NOMO-1 treated with DMSO at 0.1 percent for 48 hours (cell line): ENCODE results near the gene ANK3.

Experiments used
- DNase-seq: peaks from one replicate; lab custom pipeline; 2025; ENCODE audit not compliant: unreplicated experiment; lab: John Stamatoyannopoulos, UW

ANK3 gene

GRCh38 chr10:60414111-60414510, 24.4 kb upstream of the ANK3 start:
- DNase-seq, result no peak

GRCh38 chr10:60413306-60414012, 23.8 kb upstream of the ANK3 start:
- no peak for DNase-seq

GRCh38 chr10:60410970-60411369, 21.3 kb upstream of the ANK3 start:
- DNase-seq, result no peak

- DNase-seq, result no peak
These were observed 19.5 kb upstream of the ANK3 start for GRCh38 chr10:60409202-60409601.

GRCh38 chr10:60406182-60406581, 16.5 kb upstream of the ANK3 start:
- no peak for DNase-seq

DNA sequence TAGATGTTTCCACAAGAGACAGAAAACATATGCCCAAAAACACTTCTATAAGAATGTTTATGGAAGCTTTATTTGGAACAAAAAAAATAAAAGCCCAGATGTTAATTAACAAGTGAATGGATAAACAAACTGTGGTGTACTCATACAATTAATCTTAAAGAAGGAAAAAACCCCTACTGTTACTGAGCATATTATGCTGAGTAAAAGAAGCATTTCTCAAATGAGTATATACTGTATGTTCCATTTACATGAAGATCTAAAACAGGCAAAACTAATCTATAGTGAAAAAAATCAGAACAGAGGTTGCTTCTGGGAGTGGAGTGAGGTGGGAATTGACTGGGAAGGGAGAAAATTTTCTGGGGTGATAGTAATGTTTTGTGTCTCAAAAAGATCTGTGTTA, 15.5 kb upstream of the ANK3 start:
- no peak for DNase-seq

- DNase-seq, result no peak
These were observed 13.6 kb upstream of the ANK3 start for GRCh38 chr10:60403168-60403873.

DNA sequence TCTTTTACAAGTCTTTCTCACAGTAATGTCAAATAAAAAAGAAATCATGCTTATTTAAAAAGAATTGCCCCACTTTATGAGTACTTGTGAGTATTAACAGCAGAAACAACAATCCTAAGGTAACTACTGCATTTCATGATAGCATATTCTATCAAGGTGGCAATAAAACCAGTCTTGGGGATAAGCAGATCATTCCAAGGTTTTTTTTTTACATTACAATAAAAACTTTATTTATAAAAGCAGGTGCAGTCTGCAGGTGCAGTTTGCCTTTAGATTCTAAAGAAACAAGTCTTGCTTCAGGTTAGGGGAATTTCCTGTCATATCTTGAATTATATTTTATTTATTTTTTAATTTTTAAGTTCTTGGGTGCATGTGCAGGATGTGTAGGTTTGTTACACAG, 10.7 kb upstream of the ANK3 start:
- DNase-seq, result no peak

GRCh38 chr10:60399328-60399727, 9.7 kb upstream of the ANK3 start:
- no peak for DNase-seq

GRCh38 chr10:60397792-60398191, 8.1 kb upstream of the ANK3 start:
- no peak for DNase-seq

- DNase-seq, result no peak
These were observed 7.1 kb upstream of the ANK3 start for GRCh38 chr10:60396766-60397165.

DNA sequence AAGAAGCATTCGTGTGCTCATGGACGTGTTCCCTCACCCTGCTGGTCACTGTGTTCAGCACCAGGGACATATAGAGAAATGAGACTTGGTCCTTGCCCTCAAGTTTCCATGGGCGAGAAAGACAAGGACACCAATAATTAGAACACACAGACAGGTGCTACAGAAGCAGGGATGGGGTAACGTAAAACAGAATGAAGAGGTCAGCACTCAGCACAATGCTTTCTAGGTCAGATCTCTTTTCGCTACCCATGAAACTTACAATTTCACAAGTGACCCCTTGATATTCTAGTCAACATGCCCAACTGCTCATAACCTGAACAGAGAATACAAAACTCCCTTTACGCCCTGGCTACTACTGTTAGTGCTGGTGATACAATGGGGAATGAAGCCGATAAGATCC, 6.0 kb upstream of the ANK3 start:
- no peak for DNase-seq

GRCh38 chr10:60394446-60394845, 4.8 kb upstream of the ANK3 start:
- no peak for DNase-seq

GRCh38 chr10:60390224-60390626, 550 bp upstream of the ANK3 start:
- no peak for DNase-seq

DNA sequence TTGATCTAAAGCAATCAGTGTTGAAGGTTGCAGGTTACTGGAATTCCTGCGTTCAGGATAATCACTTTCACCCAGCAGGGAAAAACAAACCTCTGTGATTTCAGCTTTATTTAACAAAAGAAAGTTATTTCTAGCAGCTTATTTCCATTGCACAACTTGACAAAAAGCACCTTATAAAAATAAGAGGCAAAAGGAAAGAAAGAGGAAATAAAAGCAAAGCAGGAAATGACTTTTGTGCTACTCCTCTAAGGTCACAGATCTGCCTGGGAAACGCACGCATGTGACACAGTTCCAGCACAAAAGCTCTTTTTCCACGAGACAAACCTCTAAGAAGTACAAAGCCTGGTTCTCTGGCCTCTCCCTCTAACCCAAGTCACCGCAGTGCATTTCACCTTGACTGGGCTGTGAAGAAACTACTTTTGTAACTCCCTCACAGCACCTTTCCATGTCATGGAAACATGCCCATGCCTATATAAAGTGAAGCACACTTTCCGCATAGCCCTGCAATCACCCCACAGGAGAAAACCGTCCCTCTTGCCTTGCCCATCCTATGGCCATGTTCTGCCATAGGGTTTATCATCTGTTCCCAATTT, 870 bp downstream of the ANK3 start:
- peak; percentile 35 for DNase-seq

GRCh38 chr10:60388116-60388625, 1.5 kb downstream of the ANK3 start:
- DNase-seq, result no peak

DNA sequence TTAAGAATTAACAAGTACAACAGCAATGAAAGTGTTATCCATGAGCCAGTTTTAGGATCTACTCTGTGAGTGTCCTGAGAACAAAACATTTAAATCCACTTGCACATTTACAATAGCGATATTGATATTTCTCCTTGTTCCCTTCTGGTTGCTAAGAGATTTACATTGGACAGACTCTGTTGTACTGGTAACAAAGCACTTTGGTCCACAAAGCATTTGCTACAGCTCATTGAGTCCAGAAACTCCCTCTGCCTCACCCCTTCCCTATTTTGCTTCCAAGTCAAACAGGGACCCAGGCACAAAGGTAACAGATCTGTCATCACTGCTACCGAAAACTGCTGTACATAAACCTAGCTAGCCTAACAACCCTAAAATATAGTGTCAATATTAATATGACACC, 2.1 kb downstream of the ANK3 start:
- DNase-seq, result no peak

- DNase-seq, result no peak
These were observed 4.3 kb downstream of the ANK3 start for GRCh38 chr10:60385399-60385738.

DNA sequence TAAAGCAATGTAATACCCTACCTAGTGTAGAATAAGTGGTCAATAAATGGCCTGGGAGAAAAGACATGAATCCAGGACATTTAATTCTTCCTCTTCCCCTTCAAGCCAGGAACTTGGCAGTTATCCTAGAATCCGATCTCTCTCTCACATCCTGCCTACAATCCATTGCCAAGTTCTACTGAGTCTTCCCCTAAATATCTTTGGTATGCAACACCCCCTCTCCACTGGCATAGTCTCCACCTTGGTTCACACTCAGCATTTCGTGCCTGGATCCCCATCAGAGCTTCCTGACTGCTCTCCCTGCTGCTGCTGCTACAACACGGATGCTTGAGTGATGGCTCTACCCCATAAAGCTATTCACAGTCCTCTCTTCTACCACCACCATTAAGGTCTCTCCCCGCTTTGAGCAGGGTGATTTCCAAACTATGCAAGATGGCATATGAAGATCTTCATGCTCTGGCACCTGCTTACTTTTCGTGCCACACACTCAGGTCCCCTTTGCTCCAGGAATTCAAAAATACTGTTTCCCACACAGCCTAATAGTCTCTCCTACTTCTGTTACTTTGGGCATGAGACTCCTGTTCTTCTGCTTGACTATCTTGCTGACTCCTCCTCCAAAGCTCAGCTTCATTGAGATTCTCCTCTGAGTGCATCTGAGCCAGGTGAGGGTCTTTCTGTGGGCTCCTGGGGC, 4.8 kb downstream of the ANK3 start:
- no peak for DNase-seq

DNA sequence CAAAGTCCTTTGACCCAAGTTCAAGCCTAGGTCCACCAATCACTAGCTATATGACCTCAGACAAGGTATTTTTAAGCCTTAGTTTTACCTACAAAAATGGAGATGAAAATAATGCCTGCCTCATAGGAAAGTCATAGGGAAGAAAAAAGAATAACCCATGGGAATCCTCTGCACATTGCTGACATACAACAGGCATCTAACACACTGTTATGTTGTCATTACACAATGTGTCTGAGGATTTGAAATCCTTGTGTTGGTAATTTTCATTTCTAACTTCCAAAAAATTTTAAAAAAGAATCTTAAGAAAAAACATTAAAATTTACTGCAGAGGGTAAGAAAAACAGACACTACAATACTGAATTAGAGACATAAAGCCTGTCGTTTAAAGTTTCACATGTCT, 5.7 kb downstream of the ANK3 start:
- DNase-seq, result no peak

DNA sequence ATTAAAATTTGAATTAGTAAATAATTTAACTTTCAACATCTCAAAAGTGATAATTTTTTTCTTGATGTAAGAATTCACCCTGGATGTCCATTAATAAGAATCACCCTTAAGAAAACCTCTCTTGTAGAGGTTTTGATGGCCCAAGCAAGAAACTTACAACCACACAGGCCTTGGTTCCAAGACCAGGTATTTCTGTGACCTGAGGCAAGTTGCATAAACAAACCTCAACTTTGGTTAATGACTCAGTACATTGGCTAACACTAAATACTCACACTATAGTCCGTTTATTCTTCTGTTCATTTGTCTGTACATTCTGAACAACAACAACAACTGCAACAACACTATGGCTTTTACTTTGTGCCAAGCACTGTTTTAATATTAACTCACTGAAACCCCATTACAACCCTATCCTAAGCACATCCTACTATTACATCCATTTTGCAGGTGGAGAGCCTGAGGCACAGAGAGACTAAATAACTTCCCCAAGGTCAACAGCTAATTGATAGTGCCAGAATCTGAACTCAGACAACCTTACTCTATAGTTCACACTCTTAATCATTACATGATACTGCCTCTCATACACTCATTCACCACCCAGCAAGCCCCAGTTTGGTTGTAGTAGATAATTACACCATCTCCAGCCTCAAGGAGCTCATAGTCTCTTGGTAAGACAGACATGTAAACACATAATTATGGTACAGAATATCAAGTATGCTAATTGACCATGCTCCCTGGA, 6.6 kb downstream of the ANK3 start:
- DNase-seq, result no peak
